Ovary (tissue), 9 donors: ENCODE results near the gene VTI1B. TPM values are rescaled to one million over a fixed set of nuclear protein-coding genes. Genes with fewer than 3 reads are reported as not detected.

ENCODE experiments used
- DNase-seq, 5 donors: peaks; one replicate each; pipeline ENCODE4 v3.0.0-alpha.2; 2019 to 2020
- H3K27ac ChIP-seq, 2 donors: fragments of 200-600 bp; one replicate each; pipeline versions ENCODE4 v1.5.1 to v1.8.0; 2019 to 2022
- H3K27me3 ChIP-seq: fragments of 200-600 bp; one replicate; pipeline ENCODE4 v1.8.0; 2022
- H3K36me3 ChIP-seq: fragments of 200-600 bp; sonication (generic); one replicate; pipeline ENCODE4 v1.5.1; 2019
- H3K4me1 ChIP-seq: one replicate; pipeline ENCODE4 v1.8.1; 2013; ENCODE audit warnings: mild to moderate bottlenecking, moderate library complexity; ENCODE audit not compliant: insufficient read depth
- H3K4me3 ChIP-seq: fragments of 200-600 bp; sonication (generic); one replicate; pipeline ENCODE4 v1.5.1; 2017
- H3K9me3 ChIP-seq, 2 donors: fragments of 200-600 bp in 1 of 2; sonication (generic) in 1 of 2; one replicate each; pipeline versions ENCODE4 v1.5.1 to v1.8.1; 2013 to 2019; ENCODE audit warnings: mild to moderate bottlenecking in 1 of 2, moderate library complexity in 1 of 2
- EP300 ChIP-seq: sonication (generic); formaldehyde crosslinking; IDR thresholded peaks from one replicate; pipeline ENCODE4 v1.6.1; 2017; ENCODE audit warnings: antibody characterized with exemption
- POLR2A ChIP-seq: fragments of 450-650 bp; IDR thresholded peaks from one replicate; pipeline ENCODE4 v1.6.1; 2017; ENCODE audit warnings: antibody characterized with exemption, mild to moderate bottlenecking, moderate library complexity
- WGBS, 3 donors: extraction: QIAGEN DNeasy Blood & Tissue Kit in 1 of 3; methylation state at CpG; one replicate each; pipeline versions ENCODE4 v1.1.5 to v1.1.7; 2013 to 2017; 5-methylcytosine and 5-hydroxymethylcytosine counted together
- intact Hi-C, 4 donors: fragments of 100-400 bp; cut with DNase I; formaldehyde crosslinking; loops; one replicate each; pipeline versions ENCODE4 v1.11.0 to v1.15.1; 2022 to 2023
- polyA plus RNA-seq, 2 donors: library from polyadenylated mRNA; stranded (reverse); fragments of 200-250 nt in 1 of 2; fragments of 350-450 nt in 1 of 2; fragmentation: Illumina TruSeq in 1 of 2; extraction: RNeasy Lipid Tissue Mini Kit (QIAGEN cat#74804) in 1 of 2; gene quantifications; one replicate each; pipeline ENCODE4 v1.2.3, GENCODE V29; 2013 to 2014
- total RNA-seq, 7 donors: library from RNA; depleted of rRNA in 2 of 7; stranded (reverse); fragments of >200 nt in 2 of 7; fragmentation: NEBNext Ultra II Directional in 3 of 7; extraction: Animal tissue kit (Norgen Biotek cat#: 25700) in 3 of 7; gene quantifications; one replicate each; pipeline versions ENCODE4 v1.1.0 to v1.2.4, GENCODE V29; 2016 to 2023
- TF ChIP-seq, protein P1 (sequence below), 3 donors: fragments of 450-650 bp in 2 of 3; fragments of 200-600 bp in 1 of 3; IDR thresholded peaks; one replicate each; pipeline versions ENCODE4 v1.5.1 to v1.8.0; 2016 to 2022; ENCODE audit warnings: antibody characterized with exemption in 3 of 3, mild to moderate bottlenecking in 1 of 3
- donor health status: DM: no; HTN: no; CAD: no; lungs with moderate emphysema.
- donor health status: DM: no; HTN: no; CAD: no.
- donor health status: Bipolar disorder and iron deficiency.
- donor health status: DM: yes; HTN: yes; CAD: no.
- donor health status: DM: no; HTN: no; CAD: no.
- donor health status: DM: yes; HTN: yes; CAD: no.

Gene VTI1B
- total and polyA plus RNA-seq, 9 donors = 34.6 to 93.1 (median 64.7) TPM

DNA sequence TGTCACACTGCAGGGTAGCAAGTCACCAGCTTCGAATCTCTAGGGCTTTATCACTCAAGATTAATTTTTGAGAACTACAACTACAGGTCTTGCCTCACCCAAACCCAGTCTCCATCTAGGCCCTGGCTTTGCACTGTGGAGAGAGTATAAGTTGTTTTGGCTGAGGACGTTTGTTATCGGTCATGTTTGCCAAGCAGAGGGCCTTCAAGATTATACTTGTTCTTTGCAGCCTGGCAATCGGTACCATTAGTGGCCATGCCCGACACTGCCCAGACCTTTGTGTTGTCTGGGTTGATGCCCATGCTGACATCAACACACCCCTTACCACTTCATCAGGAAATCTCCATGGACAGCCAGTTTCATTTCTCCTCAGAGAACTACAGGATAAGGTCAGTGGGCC is 29.0 kb downstream of the VTI1B start:
- Histone ChIP-seq H3K4me1 (no peaks in the 10 kb centered on the region), H3K9me3 (no peaks in the 10 kb centered on the region), H3K27me3 (no peaks in the 10 kb centered on the region), H3K27ac (no peak overlapping the region), H3K36me3 (no peaks in the 10 kb centered on the region), H3K4me3 (no peak overlapping the region)
- DNase-seq = no peak
- intact Hi-C loops = no loop called here
- TF ChIP-seq POLR2A (no peak), EP300 (no peak)
- TF ChIP-seq, protein P1, sequence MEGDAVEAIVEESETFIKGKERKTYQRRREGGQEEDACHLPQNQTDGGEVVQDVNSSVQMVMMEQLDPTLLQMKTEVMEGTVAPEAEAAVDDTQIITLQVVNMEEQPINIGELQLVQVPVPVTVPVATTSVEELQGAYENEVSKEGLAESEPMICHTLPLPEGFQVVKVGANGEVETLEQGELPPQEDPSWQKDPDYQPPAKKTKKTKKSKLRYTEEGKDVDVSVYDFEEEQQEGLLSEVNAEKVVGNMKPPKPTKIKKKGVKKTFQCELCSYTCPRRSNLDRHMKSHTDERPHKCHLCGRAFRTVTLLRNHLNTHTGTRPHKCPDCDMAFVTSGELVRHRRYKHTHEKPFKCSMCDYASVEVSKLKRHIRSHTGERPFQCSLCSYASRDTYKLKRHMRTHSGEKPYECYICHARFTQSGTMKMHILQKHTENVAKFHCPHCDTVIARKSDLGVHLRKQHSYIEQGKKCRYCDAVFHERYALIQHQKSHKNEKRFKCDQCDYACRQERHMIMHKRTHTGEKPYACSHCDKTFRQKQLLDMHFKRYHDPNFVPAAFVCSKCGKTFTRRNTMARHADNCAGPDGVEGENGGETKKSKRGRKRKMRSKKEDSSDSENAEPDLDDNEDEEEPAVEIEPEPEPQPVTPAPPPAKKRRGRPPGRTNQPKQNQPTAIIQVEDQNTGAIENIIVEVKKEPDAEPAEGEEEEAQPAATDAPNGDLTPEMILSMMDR (IDR thresholded peaks at IDR 0.05) = no peak
- WGBS, 3 donors = 52 to 73% (median 68%) methylated on average over 5 of the region's 5 CpGs

DNA sequence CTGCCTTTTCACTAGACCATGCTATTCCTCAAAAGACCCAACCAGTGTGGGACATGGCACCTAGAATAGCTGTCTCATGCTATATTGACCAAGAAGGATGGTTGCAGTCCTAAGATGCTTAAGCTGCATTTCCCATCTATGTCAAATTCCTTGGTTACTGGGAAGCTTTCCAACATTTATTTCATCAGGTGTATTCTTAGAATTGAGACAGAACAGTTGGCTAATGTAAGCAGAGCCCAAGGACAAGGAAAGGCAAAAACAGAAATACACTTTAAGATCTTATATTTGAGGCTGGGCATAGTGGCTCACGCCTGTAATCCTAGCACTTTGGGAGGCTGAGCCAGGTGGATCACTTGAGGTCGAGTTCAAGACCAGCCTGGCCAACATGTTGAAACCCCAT is 30.0 kb downstream of the VTI1B start:
- DNase-seq = no peak
- Histone ChIP-seq H3K27ac (no peak overlapping the region), H3K9me3 (no peaks in the 10 kb centered on the region), H3K4me3 (no peak overlapping the region), H3K27me3 (no peaks in the 10 kb centered on the region), H3K4me1 (no peaks in the 10 kb centered on the region), H3K36me3 (no peaks in the 10 kb centered on the region)
- WGBS, 3 donors = 74 to 78% (median 75%) methylated on average over 2 of the region's 2 CpGs
- TF ChIP-seq EP300 = no peak
- TF ChIP-seq, protein P1 (IDR thresholded peaks at IDR 0.05) = no peak
- TF ChIP-seq POLR2A = no peak
- intact Hi-C loops = no loop called here

DNA sequence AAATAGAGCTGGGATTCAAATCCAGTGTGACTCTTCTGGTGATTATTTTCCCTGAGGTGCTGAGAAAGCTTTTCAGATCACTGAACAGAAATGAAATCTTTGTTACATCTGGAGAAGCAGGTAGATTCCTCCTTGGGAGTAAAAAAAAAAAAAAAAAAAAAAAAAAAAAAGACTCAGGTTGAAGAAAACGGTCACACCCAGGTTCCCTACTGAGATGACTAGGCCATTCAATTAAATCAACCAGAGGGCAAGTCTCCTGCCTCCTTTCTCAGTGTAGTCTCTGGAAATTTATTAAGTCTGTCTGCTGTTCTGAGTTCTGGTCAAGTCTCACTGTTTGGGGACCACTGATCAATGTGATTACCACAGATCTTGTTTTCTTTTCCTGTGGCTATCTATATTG is 30.7 kb downstream of the VTI1B start:
- TF ChIP-seq EP300 (no peak), POLR2A (no peak)
- TF ChIP-seq, protein P1 (IDR thresholded peaks at IDR 0.05) = no peak
- H3K9me3 ChIP-seq = no peaks in the 10 kb centered on the region
- no peaks in the 10 kb centered on the region for H3K36me3 ChIP-seq
- no peaks in the 10 kb centered on the region for H3K27me3 ChIP-seq
- H3K27ac ChIP-seq = no peak overlapping the region
- intact Hi-C loops = no loop called here
- H3K4me1 ChIP-seq = no peaks in the 10 kb centered on the region
- no peak for DNase-seq
- 57 to 84% (median 77%) methylated on average over 1 of the region's 1 CpG for WGBS, 3 donors
- no peak overlapping the region for H3K4me3 ChIP-seq

DNA sequence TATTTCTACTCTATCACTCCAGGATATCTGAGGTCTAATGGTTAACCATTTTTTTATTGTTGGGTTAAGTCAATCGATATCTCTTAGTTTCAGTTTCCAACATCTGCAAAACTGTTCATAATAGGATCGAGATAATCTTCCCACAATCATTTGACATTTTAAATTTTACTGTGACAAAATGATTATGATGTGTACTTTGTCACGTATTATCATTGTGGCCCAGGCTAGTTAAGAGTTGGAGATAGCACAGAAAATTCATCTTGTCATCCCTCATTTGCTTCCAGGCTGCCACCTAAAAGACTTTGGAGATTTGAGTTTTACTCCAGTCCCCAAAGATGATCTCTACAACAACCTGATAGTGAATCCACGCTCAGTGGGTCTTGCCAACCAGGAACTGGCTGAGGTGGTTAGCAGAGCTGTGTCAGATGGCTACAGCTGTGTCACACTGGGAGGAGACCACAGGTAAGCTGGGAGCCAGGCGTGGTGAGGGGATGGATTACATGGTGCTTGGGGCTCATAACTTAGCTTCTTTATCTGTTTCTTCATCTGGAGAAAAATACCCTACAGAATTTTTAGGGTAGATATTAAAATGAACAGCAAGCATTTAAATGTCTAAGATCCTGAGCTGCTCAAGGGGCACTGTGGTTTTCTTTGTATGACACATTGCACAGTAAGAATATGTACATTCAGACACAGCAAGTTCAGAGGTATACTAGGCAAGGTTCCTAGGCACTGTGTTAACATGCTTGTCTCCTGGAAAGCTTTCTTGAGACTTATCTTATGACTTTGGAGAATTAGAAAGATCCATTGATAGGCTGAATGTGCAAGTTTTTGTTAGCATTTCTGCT is 32.3 kb downstream of the VTI1B start:
- Histone ChIP-seq H3K27ac (no peak overlapping the region), H3K36me3 (no peaks in the 10 kb centered on the region), H3K27me3 (no peaks in the 10 kb centered on the region), H3K9me3 (no peaks in the 10 kb centered on the region), H3K4me1 (no peaks in the 10 kb centered on the region), H3K4me3 (no peak overlapping the region)
- DNase-seq = no peak
- WGBS, 3 donors = 83 to 92% (median 89%) methylated on average over 5 of the region's 5 CpGs
- intact Hi-C loops = no loop called here
- TF ChIP-seq, protein P1 (IDR thresholded peaks at IDR 0.05) = no peak
- TF ChIP-seq EP300 = no peak
- no peak for TF ChIP-seq POLR2A
